Activated T-cell treated with anti-CD3 and anti-CD28 coated beads for 48 hours (primary cell): ENCODE data around the gene PFDN2.

ENCODE experiments used
- DNase-seq: peaks from one replicate; pipeline ENCODE4 v3.0.0-alpha.2; 2020; ENCODE audit warnings: low read depth

Gene PFDN2

DNA sequence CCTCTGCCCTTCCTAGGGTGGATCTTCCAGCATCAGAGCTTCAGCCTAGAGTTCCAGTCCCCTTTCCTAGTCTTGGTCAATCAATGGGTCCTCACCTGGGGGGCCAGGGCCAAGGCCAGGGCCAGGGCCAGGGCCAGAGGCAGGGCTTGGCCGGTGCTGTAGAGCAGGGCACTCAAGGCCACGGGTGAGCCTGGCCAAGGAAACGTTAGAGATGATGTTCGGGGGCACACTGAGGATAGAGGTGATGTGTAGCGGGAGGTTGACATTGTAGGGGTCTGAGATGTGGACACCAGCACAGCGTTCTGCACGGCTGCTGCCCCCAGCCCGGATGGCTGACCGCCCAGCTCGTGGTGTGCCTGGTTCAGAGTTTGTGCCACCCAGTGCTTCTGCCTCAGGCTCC is 66.6 kb downstream of the PFDN2 start:
- DNase-seq = no peak
